Endometrium (tissue), 2 donors: ENCODE data around the gene USP48.
"Not testable (repeated sequence)": the region's sequence is repeated elsewhere in the genome, so short reads cannot be mapped to it uniquely, and the experiment has no call there.

Experiments
- FAIRE-seq: peaks from 2 replicates; lab custom pipeline; 2012; peaks lifted over from hg19 to GRCh38; lab: Jason Lieb, UNC
- donor health status: control.
- donor health status: control.

Gene USP48

DNA sequence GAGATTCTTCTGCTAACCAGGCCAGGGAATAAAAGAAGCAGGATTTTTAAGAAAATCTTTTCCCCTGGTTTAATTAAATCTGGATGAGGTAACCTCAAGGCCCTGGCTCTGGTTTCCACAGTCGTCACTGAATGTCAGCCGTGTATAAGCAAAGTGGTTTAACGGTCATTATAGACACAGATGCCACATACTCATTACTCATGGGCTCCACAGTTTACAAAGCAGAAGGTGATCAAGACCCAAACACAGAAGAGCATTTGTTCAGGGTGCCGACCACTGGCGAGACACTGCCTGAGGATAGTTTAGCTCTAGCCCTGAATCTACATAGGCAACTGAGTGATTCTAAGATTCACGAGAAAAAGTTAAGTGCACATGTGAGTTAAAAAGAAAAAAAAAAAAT lies 86.0 kb downstream of the USP48 start:
- no peak for FAIRE-seq

GRCh38 chr1:21693732-21694131 lies 89.2 kb downstream of the USP48 start:
- no peak for FAIRE-seq

DNA sequence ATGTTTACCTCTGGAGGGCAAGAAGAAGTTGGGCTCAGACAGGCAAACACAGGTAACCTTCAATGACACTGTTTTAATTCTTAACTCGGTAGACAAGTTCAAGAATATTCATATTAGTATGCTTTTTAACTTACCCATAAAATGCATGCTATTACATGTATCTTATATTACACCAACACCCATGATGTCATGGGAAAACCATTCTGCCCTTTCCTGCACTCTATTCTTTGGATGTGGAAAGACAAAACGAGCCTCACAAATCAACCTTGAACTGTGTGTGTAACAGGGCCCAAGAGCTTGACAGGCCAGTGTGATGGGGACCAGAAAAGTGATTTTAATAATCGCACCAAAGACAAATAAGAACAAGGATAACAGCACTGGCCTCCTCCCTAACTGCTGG lies 91.2 kb downstream of the USP48 start:
- no peak for FAIRE-seq

DNA sequence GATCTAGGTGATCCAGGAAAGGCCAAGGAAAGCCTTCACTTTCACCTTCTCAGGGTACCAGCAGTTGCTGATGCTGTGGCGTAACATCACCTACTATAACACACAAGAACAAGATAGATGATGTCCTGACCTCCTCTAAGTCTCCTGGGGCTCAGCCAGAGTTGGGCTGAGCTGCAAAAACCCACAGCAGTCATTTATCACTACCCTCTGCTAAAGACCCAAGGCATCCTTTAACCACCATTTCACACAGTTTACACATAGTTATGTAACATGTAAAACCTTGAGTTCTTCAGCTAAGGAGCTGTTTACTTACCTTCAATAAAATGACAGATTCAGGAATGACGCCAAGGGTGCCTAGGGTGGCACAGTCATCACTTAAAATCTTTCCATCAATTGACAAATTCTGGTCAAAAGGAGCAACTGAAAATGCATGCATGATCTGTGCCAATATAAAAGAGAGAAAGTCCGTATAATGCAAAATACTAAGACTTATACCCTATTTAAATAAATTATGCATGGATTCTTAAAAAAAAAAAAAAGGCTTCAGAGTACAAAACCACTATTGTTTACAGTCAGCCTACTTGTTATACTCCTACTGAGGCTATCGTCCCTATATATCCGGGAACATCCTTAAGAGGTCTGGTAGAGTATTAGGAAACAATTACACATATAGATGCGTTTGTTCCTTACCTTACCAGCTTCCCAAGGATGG lies 93.1 kb downstream of the USP48 start:
- no peak for FAIRE-seq

- no peak for FAIRE-seq
These were observed 95.8 kb downstream of the USP48 start for GRCh38 chr1:21687081-21687529.

- FAIRE-seq = no peak
These were observed 96.8 kb downstream of the USP48 start for GRCh38 chr1:21685946-21686678.

DNA sequence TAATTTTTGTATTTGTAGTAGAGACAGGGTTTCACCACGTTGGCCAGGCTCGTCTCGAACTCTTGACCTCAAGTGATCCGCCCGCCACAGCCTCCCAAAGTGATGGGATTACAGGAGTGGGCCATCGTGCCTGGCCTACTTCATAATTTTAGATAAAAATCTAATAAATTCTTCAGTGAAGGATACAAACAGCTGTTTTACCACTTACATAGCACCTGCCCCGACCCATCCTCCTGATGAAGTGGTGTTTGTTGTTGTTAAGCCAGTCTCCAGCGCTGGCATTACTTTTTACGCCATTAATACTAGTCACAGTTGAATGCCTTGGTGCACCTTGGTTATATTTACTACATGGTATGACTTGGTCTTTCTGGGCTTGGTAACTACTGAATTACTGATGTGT lies 101.5 kb downstream of the USP48 start:
- no peak for FAIRE-seq

GRCh38 chr1:21680918-21681317 lies 102.0 kb downstream of the USP48 start:
- FAIRE-seq = no peak

GRCh38 chr1:21680381-21680780 lies 102.6 kb downstream of the USP48 start:
- no peak for FAIRE-seq

- FAIRE-seq = no peak
These were observed 105.8 kb downstream of the USP48 start for GRCh38 chr1:21677168-21677567.

- FAIRE-seq = no peak
These were observed 108.0 kb downstream of the USP48 start for GRCh38 chr1:21674957-21675356.

GRCh38 chr1:21673853-21674252 lies 109.1 kb downstream of the USP48 start:
- not testable (repeated sequence) for FAIRE-seq

- no peak for FAIRE-seq
These were observed 109.6 kb downstream of the USP48 start for GRCh38 chr1:21673277-21673780.

DNA sequence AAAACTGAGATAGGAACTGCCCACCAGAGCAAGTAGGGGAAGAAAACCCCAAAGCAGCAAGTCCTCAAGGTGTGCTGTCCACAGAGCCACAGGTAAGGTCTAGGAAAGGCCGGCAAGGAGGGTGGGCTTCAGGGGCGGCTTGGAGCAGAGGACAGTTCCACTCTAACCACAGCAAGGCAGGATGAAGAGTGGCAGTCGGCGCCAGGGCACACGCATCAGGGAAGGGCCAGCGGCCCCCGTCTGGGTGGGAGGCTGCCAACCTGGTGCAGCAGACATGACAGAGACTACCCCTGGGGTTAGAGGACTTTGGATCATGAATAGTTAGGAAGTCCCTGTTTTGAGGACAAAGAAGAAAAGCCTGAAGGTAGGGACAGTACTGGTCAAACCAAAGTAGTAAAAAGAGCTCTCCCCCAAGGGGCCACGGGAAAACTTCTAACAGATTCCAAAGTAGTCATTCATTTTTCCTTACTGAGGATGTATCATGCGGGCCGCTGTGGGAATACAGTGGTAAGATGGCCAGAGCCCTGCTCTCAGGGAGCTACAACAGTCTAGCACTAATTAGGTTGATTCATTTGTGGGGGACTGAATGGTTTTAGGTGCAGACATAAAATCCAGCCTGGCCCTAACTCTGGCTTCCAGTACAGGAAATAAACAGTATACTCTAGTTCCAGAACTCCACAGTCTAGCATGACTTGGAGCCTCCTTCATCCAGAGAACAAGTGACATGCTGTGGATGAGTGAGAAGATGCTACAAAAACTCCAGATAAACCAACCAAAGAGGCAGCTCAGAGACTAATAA lies 110.3 kb downstream of the USP48 start:
- no peak for FAIRE-seq

DNA sequence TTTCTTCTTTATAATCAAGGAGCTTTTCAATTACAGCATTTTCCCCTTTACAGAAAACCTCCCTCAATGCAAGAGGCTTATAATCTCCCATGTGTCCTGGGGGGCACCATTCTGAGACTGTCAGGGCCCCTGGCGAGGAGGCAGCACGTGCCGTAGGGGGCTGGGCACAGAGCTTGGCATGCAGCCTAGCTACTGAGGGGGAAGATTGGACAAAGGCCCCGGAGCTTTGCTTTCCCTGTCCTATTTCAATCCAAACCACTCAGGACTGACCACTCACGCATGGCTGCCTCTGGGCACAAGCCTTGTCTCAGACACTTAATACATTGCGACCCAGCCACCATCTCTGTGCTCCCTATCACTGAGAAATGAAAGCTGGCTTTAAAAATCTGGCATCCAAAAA lies 111.0 kb downstream of the USP48 start:
- FAIRE-seq = no peak

GRCh38 chr1:21670956-21671902 lies 111.7 kb downstream of the USP48 start:
- no peak for FAIRE-seq

GRCh38 chr1:21670059-21670881 lies 112.7 kb downstream of the USP48 start:
- no peak for FAIRE-seq

DNA sequence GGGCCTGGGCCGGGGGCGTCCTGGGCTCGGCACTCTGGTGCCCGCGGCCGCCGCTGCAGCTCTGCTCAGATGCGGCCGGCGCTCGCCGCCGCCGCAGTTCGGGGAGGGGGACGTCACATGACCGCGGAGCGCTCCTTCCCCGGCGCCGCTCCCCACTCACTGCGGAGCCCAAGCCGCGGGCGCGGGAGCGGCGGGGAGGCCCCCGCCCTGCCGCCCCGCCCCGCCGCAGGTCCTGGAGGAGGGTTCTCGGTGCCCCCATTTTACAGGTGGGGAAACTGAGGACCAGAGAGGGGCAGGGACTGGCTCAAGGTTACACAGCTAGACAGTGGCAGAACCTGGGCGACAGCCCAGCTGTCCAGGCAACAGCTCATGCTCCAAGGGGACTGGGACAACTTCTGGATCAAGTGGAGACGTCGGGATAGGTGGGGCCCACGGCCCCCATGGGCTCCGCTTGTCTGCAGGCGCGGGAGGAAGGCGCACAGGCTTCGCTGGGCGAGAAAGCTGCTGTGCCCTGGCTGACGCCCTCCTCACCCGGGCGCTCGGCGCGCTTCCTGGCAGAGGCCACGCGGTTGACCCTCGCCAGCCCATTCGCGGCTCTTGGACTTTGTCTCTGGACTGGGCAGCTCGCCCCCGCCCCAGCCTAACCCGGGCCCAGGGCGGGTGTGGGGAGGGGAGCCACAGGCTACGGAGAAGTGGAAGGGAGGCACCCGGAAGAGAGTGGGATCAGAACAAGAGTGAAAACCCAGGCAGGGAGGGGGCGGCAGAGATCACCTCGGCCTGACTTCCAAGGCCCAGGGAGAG lies 113.5 kb downstream of the USP48 start, which contains the start of gene RAP1GAP:
Gene RAP1GAP, minus strand, starts transcription at position 100 of the 801 bp plus-strand sequence. CDS start 49,325 bp downstream, outside the sequence.
- FAIRE-seq = no peak

DNA sequence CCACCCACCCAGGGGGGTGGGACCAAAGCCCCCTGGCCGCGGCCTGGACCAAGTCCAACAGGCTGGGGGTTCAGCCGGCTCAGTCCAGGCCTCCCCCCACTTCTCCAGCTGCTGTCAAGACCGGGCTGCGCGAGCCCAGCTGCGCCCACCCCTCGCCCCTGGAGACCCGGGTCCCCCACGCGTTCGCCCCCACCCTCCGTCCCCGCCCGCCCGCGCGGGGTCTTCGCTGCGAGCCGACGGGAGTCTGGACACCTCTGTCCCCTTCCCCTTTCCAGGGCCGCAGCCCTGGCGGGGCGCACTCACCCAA lies 114.0 kb downstream of the USP48 start:
- no peak for FAIRE-seq
